H7 (cell line): ENCODE measurements around the gene EBNA1BP2. TPM values are rescaled to one million over a fixed set of nuclear protein-coding genes. Genes with fewer than 3 reads are reported as not detected.
"Not testable (repeated sequence)": the region's sequence is repeated elsewhere in the genome, so short reads cannot be mapped to it uniquely, and the experiment has no call there.

Experiments
- DNase-seq: peaks from one replicate; pipeline ENCODE4 v3.0.0; 2012
- H3K27me3 ChIP-seq: 2 replicates; pipeline ENCODE4 v1.6.0; 2011; ENCODE audit warnings: mild to moderate bottlenecking, low read length; ENCODE audit not compliant: control insufficient read depth, insufficient read depth
- H3K36me3 ChIP-seq: replicated peaks from 2 replicates; pipeline ENCODE4 v1.5.1; 2011; ENCODE audit warnings: low read length; ENCODE audit not compliant: control insufficient read depth, insufficient read depth
- H3K4me3 ChIP-seq: 2 replicates; pipeline ENCODE4 v1.5.1; 2011; ENCODE audit warnings: low read depth, mild to moderate bottlenecking, control low read depth, low read length, moderate library complexity; ENCODE audit not compliant: insufficient read depth
- total RNA-seq: library from RNA; depleted of rRNA; stranded (reverse); fragments of >200 nt; shearing (Covaris generic); gene quantifications from 2 replicates; pipeline ENCODE4 v1.2.3, GENCODE V29; 2014; rRNA removed

The EBNA1BP2 gene
- total RNA-seq = 138 and 151 TPM in 2 replicates

- Histone ChIP-seq H3K36me3 (peaks cover 7% of the 10 kb centered on the region), H3K4me3 (peak within 1 kb of the TSS; percentile 93), H3K27me3 (no peaks in the 10 kb centered on the region; the same call in 1 of the 2 replicates)
- peak; percentile 88 for DNase-seq
These were observed at the start of gene EBNA1BP2, which contains the start of gene CFAP57 for GRCh38 chr1:43171876-43172526. Gene EBNA1BP2 (minus strand): TSS chr1:43172290. CDS start chr1:43172118, 172 bp downstream. Gene CFAP57 (plus strand): TSS chr1:43172330. CDS start chr1:43172754, 424 bp downstream.

- Histone ChIP-seq H3K27me3 (peaks cover 2% of the 10 kb centered on the region; the same call in 1 of the 2 replicates), H3K36me3 (no peaks in the 10 kb centered on the region), H3K4me3 (no peak overlapping the region)
- DNase-seq = no peak
These were observed 49.7 kb upstream of the EBNA1BP2 start for GRCh38 chr1:43221797-43222196.

GRCh38 chr1:43220905-43221778 lies 49.1 kb upstream of the EBNA1BP2 start:
- peaks cover 2% of the 10 kb centered on the region; the same call in 1 of the 2 replicates for H3K27me3 ChIP-seq
- DNase-seq = no peak

GRCh38 chr1:43217747-43218146 lies 45.7 kb upstream of the EBNA1BP2 start:
- DNase-seq = no peak
- no peak overlapping the region for H3K4me3 ChIP-seq
- H3K27me3 ChIP-seq = peaks cover 2% of the 10 kb centered on the region; the same call in 1 of the 2 replicates
- no peaks in the 10 kb centered on the region for H3K36me3 ChIP-seq

More at GRCh38 chr1:43220905-43221778, 49.1 kb upstream of the EBNA1BP2 start:
- Histone ChIP-seq H3K4me3 (no peak overlapping the region), H3K36me3 (no peaks in the 10 kb centered on the region)

- H3K36me3 ChIP-seq = no peaks in the 10 kb centered on the region
- no peaks in the 10 kb centered on the region for H3K27me3 ChIP-seq
- no peak for DNase-seq
- no peak overlapping the region for H3K4me3 ChIP-seq
These were observed 42.7 kb upstream of the EBNA1BP2 start for GRCh38 chr1:43214501-43215444.

DNA sequence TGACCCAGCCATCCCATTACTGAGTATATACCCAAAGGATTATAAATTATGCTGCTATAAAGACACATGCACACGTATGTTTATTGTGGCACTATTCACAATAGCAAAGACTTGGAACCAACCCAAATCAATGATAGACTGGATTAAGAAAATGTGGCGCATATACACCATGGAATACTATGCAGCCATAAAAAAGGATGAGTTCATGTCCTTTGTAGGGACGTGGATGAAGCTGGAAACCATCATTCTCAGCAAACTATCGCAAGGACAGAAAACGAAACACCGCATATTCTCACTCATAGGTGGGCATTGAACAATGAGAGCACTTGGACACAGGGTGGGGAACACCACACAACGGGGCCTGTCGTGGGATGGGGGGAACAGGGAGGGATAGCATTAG lies 36.2 kb upstream of the EBNA1BP2 start:
- not testable (repeated sequence) for H3K4me3 ChIP-seq, H3K36me3 ChIP-seq, DNase-seq, H3K27me3 ChIP-seq

- Histone ChIP-seq H3K36me3 (no peaks in the 10 kb centered on the region), H3K4me3 (no peak overlapping the region), H3K27me3 (no peaks in the 10 kb centered on the region)
- DNase-seq = no peak
These were observed 35.3 kb upstream of the EBNA1BP2 start for GRCh38 chr1:43207229-43207853.

GRCh38 chr1:43206600-43207228 lies 34.6 kb upstream of the EBNA1BP2 start:
- H3K36me3 ChIP-seq = no peaks in the 10 kb centered on the region
- peak; percentile 60 for DNase-seq
- no peaks in the 10 kb centered on the region for H3K27me3 ChIP-seq
- H3K4me3 ChIP-seq = no peak overlapping the region

DNA sequence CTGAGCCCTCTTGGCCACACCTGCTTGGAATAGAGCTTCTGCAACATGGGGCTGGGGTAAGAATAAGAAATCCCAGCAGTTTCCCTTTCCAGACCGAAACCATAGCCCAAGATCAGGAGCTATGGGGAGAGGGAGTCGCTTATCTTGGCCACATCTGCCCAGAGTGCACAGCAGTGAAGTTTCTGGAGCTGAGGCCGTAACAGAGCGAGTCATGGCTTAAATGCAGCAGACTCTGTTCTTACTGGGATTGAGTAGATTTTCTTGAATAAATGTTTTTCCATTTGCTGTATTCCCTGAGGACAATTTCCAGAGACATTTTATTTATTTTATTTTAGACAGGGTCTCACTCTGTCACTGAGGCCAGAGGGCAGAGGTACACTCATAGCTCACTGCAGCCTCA lies 33.6 kb upstream of the EBNA1BP2 start:
- no peak for DNase-seq
- H3K4me3 ChIP-seq = no peak overlapping the region
- no peaks in the 10 kb centered on the region for H3K27me3 ChIP-seq
- no peaks in the 10 kb centered on the region for H3K36me3 ChIP-seq

DNA sequence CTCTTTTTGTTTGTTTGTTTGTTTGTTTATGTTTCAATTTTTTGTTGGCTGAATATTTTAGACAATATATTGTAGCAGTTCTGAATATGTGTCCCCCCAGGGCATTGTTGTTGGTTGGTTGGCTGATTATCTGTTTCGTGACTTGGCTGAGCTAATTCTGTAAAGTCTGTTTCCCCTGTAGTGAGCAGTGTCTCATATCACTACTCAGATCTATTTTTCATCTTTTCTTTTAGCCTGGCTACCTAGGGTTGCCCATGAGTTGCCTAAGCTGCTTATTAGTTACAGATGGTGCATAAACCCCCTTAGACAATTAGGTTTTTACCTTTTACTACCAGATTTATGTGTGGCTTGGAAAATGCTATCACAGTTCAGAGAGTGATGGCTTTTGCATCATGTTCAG lies 32.3 kb upstream of the EBNA1BP2 start:
- no peaks in the 10 kb centered on the region for H3K36me3 ChIP-seq
- DNase-seq = no peak
- H3K4me3 ChIP-seq = no peak overlapping the region
- H3K27me3 ChIP-seq = no peaks in the 10 kb centered on the region

GRCh38 chr1:43203859-43204258 lies 31.8 kb upstream of the EBNA1BP2 start:
- H3K36me3 ChIP-seq = no peaks in the 10 kb centered on the region
- no peak overlapping the region for H3K4me3 ChIP-seq
- no peaks in the 10 kb centered on the region for H3K27me3 ChIP-seq
- DNase-seq = no peak

DNA sequence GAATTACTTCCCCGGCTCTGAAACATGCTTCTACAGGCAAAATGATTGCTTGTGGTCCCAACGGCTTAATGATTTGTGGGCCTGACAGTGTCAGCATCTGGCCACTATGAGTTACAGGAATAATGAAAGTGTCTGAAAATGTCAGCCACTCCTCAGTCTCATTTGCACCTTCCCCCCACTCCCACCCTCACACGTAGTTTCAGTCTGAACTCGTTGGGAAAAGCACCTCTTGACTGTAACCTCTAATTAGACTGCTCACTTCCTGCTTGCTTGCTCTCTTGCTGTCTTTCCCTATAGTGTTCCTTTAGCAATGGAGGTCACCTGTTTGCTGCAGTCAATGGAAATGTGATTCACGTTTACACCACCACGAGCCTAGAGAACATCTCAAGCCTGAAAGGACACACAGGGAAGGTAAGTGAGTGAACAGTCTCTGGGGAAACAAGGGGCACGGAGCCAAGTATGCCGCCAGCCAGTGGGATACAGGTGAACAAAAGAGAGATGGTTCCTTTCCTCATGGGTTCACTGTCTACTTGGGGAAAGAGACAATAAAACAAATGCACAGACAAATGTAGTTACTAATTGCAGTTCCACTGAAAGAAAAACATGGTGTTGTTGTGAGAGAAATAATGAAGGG lies 27.1 kb upstream of the EBNA1BP2 start:
- Histone ChIP-seq H3K36me3 (no peaks in the 10 kb centered on the region), H3K4me3 (no peak overlapping the region), H3K27me3 (no peaks in the 10 kb centered on the region)
- no peak for DNase-seq
